HL-60/S4 (cell line): ENCODE measurements around the gene PACC1.
"Not testable (repeated sequence)": the region's sequence is repeated elsewhere in the genome, so short reads cannot be mapped to it uniquely, and the experiment has no call there.

Experiments used
- in situ Hi-C: fragments of 300-500 bp; cut with MboI; formaldehyde crosslinking; loops from 2 replicates; pipeline ENCODE4 v1.14.3; 2022; ENCODE audit warnings: low sequenced_read_pairs

The PACC1 gene

DNA sequence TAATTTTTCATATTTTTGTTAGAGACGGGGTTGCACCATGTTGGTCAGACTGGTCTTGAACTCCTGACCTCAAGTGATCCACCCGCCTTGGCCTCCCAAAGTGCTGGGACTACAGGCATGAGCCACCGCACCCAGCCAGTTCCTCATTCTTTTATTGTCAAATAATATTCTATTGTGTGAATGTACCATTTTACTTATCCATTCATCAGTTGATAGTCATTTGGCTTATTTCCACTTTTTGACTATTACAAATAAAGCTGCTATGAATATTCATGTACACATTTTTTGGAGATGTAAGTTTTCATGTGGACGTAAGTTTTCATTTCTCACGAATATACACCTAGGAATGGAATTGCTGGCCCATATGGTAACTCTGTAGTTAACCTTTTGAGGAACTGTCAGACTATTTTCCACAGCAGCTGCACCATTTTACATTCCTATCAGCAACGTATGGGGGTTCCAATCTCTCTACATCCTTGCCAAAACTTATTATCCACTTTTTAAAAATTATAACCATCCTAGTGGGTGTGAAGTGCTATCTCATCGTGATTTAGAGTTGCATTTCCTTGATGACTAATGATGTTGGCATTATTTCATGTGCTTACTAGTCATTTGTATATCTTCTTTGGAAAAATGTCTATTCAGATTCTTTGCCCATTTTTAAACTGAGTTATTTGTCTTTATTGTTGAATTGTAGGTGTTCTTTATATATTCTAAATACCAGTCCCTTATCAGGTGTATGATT is 12.7 kb downstream of the PACC1 start:
- in situ Hi-C loops = no loop called here

DNA sequence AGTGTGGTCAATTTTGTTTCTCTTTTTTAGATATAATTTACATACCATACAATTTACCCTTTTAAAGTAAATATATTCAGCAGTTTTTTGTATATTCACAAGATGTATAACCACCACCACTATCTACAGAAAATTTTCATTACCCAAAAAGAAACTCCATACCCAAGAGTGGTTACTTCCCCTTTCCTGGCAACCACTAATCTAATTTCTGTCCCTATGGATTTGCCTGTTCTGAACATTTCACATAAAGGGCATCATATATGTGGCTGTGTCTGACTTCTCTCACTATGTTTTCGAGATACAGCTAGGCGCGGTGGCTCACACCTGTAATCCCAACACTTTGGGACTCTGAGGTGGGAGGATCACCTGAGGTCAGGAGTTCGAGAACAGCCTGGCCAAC is 13.6 kb downstream of the PACC1 start:
- in situ Hi-C loops = no loop called here

DNA sequence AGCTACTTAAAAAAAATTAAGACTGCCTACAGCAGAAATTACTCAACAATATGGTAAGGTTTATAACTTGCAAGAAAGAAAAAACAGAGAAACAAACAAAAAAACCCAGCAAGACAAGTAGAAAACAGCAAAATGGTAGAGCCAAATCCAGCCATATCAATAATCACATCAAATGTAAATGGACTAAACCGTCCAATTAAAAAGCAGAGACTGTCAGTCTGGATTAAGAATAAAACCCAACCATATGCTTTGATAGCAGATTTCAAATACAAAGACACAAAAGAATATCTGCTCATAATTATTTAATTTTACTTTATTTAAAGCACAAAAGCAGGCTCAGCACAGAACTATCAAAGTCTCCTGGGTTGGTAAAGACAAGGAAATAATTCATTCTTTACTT is 17.5 kb downstream of the PACC1 start:
- in situ Hi-C loops = no loop called here

DNA sequence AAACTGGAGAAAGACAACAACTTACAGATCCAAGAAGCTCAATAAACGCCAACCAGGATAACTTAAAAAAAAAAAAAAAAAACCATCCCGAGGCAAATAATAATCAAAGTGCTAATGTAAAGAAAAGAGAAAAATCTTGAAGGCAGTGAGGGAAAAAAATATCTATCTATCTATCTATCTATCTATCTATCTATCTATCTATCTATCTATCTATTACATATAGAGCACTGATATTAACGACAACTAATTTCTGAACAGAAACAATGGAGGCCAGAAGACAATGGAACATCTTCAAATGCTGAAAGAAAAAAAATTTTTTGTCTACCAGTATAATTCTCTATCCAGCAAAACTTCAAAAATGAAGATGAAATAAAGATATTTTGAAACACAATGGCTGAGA is 18.0 kb downstream of the PACC1 start:
- in situ Hi-C loops = no loop called here

DNA sequence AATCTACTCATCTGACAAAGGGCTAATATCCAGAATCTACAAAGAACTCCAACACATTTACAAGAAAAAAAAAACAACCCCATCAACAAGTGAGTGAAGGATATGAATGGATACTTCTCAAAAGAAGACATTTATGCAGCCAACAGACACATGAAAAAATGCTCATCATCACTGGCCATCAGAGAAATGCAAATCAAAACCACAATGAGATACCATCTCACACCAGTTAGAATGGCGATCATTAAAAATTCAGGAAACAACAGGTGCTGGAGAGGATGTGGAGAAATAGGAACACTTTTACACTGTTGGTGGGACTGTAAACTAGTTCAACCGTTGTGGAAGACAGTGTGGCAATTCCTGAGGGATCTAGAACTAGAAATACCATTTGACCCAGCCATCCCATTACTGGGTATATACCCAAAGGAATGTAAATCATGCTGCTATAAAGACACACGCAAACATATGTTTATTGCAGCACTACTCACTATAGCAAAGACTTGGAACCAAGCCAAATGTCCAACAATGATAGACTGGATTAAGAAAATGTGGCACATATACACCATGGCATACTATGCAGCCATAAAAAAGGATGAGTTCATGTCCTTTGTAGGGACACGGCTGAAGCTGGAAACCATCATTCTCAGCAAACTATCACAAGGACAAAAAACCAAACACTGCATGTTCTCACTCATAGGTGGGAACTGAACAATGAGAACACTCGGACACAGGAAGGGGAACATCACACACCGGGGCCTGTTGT is 18.8 kb downstream of the PACC1 start:
- in situ Hi-C loops = not testable (repeated sequence)

DNA sequence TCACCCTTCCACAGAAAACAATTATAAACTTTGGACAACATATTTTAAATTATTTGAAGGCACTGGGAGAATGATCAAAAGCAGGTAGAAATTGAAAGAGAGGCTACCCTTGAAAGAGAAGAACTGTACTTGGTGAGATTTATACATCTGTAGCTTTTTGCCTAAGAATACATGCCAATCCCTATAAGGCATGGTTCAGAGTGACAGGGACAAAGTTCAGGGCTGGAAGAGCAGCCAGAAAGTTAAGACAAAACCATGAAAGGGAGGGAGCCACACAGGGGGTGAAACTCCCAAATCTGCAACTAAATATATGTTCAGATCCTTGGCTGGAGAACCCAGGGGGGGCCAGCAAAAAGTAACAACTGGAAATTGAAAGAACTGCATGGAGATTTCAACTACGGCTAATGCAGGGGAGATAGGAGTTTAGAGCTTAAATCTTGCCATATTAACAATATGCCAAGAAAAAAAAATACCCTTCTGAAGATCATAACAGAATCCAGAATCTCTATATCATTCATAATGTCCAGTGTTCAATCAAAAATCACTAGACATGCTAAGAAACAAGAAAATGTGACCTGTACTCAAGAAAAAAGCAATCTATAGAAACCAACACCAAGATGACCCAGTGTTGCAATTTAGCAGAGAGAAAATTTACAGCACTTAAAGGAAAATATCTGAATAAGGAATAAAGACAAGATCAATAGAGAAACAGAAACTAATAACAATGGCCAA is 25.5 kb downstream of the PACC1 start:
- in situ Hi-C loops = no loop called here

DNA sequence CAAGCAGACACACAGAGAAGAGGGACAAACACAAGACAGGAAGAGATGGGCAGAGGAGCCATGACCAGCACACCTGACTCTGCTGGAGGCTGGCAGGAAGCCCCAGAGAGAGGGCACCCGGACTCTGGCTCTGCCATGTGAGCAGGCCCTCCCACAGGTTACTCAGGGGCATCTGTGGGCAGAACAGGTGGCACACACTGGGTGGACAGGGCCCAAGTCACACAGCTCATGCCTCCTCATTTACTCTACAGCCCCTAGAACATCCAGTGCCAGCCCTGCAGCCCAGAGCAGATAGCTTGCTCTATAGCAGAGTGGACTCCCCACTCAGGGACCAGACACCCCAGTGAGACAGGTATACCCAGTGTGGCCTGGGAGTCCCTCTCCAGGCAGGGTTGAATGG is 28.7 kb downstream of the PACC1 start:
- in situ Hi-C loops = no loop called here

DNA sequence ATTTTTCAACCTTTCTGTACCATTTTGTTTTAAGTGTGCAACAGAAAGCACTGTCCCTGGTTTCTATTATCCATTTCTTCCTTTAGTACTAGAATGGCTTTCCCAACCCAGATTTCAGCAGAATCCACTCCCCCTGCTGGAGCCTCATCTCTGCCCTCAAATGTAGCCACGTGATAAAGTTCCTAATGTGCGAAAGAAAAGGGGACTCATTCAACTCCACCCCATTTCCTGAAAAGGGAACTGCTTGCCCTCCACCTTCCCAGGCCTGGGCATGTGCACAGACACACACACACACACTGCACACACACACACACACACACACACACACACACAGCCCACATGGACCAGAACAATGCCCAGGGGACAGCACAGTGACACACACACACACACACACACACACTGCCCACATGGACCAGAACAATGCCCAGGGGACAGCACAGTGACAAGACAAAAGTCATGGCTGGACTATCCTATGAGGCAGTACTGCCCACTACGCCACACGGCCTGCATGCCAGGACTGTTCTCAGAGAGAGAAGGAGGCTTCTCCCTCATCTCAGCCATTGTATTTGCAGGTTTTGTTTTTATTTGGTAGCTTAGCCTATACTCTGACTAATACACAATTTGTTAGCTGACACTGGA is 33.2 kb downstream of the PACC1 start:
- in situ Hi-C loops = no loop called here

DNA sequence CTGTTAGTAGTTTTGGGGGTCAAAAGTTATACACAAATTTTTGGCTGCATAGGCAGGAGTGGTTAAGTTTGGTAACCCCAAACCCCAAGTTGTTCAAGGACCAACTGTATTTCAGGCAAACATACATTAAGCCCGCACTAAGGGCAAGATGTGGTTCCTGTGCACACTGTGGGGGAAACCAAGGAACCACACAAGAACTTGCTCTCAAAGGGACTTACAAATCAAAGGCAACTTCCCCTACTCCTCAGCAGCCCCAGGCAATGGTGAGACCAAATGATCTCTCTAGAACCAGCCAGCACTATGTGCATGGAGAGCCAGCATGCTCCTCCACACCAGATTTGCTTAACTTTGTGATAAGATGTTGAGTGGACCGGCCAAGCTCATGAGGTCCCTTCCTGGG is 35.3 kb downstream of the PACC1 start:
- in situ Hi-C loops = no loop called here

DNA sequence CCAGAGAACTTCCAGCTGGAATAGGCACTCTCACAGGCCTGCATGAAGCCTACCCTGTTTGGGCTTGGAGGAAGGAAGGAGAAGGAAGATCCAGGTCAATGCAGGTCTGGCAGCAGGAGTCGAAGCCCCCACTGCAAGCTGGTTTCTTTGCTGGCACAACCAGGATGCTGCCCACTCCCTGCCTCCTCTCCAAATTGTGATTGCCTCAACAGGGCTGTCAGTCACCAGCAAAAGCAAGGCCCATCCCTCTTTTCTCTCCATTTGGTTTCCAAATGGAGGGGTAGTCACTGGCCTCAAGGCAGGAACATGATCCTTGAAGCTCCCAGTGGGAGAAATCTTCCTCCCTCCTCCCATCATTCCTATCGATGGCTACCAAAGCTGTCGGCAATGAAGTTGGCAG is 37.0 kb downstream of the PACC1 start:
- in situ Hi-C loops = no loop called here

DNA sequence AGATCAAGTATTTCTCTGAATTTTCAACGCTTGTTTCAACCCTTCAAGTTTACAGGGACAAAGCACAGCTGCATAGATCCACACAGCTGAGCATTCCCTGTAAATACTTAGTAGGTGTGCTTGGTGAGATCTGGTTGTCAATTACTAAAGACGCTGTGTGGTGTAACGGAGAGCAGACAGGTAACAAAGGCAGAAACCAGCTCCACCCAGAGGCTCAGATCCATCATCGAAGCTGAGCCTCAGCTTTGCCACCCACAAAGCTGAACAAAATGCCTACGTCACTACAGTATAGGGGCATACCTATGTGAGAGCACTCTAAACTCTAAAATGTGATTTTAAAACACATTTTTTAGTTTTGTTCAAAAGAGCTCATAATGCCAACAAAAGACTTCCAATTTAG is 38.7 kb downstream of the PACC1 start:
- in situ Hi-C loops = no loop called here

DNA sequence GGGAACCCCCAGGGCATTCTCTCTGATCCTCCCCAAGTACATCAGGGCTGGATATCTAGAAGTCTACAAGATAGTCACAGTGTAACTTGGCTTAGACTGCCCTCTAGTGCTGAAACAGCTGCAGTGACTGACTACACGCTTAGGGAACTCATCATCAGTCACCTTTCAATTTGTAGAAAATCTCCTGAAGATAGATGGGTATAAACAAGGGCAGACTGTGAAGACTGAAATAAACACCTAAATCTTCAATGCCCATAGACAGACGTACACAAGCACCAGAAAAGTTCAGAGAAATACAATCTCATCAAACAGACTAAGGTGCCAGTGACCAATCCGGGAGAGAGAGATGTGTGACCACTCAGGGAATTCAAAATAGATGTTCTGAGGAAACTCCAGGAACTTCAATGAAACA is 46.6 kb downstream of the PACC1 start:
- in situ Hi-C loops = loop anchor here (25.0 kb wide), 1 partner anchor 681 kb away; the partner anchor contains the start of gene NEK2

DNA sequence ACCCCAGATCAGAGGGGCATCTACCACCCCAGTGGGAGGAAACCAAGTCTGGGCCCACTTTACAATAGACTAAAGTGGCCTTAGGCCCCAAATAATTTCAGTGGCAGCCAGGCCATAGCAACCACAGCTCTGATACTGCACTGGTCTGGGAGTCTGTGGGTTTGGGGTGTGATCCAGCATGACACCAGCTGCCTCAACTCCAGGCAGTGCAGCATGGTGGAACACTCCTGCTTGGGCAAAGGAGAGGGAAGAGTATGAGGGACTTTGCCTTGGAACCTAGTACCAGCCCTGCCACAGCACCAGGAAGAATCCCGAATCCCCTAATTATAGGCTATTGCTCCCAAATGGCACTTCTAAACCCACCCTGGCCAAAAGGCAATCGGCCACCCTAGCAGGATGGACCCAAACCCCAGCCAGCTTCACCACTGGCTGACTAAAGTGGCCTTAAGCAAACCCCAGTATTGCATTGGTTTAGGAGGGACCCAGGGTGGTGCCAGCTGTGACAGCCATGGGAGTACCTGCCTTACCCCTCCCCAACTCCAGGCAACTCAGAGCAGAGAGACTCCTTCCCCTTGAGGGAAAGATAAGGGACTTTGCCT is 47.1 kb downstream of the PACC1 start:
- in situ Hi-C loops = loop anchor here (25.0 kb wide), 1 partner anchor 680 kb away; the partner anchor contains the start of gene NEK2

DNA sequence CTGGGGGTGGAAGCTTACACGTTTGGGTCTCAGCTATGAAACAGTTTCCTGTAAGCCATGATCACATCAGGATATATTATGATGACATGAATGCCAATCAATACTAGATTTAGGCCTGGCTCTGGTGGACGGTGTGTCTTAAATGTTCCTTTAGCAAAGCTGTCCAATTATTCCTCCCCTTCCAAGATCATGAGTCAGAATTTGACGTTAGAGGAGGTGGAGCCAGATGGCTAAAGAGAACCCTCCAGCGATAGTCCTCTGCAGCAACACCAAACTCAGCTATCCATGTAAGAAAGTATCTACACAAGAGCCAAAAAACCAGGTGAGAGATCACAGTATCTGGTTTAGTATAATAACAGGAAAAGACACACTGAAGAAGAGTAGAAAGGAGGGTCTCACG is 47.8 kb downstream of the PACC1 start:
- in situ Hi-C loops = loop anchor here (25.0 kb wide), 1 partner anchor 680 kb away; the partner anchor contains the start of gene NEK2

DNA sequence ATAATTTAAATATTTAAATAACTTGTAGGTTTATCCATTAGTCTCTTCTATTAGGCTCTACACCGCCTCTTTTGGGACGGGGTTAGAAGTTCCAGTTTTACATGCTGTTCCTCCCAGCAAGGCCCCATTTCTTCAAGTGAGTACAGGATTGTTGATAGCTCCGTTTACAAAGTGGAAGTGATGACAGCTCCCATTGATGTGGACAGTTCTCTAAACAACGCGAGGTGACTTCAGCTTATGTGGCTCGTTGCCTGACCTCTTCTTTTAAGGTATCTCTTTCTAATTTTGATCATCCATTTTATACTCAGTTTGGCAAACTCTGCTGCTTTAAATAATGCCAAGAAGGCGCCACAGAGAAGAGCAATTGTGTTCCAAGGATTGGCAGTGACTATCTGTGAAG is 49.7 kb downstream of the PACC1 start:
- in situ Hi-C loops = loop anchor here (25.0 kb wide), 1 partner anchor 678 kb away; the partner anchor contains the start of gene NEK2

DNA sequence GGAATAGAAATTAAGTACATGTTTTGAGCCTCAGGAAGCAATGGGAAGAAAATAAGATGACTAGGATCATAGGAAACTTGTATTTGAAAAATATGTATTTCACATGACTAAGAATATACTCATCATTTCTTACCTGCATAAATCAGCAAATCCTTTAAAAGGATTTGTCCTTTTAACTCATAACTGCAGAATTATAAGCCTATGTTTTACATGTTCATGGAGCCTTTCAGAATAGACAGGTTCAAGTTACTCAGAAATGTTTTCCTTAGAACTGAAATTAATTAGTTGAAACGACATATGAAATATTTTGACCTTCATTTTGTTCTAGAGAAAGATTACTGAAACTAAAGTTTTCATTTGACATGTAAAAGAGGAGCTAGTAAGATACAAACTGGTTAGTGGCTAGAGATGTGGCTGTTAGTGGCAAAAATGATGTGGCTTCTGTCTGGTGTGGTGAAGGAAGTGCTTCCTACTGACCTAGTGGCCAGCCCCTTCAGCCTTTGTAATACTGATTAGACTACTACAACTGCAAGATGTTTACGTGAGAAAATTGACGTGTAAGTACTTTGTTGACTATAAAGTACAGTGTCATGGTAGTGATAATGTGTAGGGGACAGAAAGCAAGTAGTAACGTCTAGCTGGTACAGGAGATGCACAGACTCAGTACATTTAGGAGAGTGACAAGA is 54.7 kb downstream of the PACC1 start:
- in situ Hi-C loops = loop anchor here (25.0 kb wide), 1 partner anchor 673 kb away; the partner anchor contains the start of gene NEK2

DNA sequence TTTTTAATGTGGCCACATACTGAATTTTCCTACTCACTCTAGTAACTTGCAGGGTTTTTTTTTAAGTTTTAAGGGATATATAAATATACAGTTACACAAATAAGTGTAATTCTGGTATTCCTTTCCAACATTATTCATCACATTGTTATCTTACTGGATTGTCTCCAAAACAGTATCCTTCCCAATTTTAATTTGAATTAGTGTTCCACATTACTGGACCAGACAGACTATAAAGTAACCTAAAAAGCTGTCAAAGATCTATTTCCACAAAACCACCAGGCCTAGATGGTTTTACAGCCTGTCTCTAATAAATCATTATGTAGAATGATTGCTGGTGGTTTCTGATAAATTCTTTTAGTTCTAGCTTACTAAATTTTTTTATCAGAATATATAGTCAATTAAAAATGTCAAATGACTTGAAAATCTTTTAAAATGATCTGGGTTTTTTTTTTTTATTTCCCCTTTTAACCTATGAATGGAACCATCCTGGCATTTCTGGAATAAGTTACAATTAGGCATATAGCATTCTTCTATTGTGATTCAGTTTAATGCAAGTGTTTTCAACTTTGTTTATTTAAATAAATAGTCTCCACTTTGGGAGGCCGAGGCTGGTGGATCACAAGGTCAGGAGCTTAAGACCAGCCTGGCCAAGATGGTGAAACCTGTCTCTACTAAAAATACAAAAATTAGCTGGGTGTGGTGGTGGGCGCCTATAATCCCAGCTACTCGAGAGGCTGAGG is 59.3 kb downstream of the PACC1 start:
- in situ Hi-C loops = loop anchor here (25.0 kb wide), 1 partner anchor 668 kb away; the partner anchor contains the start of gene NEK2

DNA sequence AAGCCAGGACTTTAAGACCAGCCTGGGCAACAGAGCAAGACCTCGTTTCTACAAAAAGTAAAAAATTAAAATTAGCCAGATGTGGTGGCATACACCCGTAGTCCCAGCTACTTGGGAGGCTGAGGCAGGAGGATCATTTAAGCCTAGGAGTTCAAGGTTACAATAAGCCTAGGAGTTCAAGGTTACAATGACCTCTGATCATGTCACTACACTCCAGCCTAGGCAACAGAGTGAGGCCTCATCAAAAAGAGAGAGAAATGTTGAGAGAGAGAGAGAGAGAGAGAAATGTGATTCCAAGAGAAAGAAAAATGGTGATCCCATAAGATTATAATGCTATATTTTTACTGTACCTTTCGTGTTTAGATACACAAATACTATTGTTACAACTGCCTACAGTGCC is 60.2 kb downstream of the PACC1 start:
- in situ Hi-C loops = loop anchor here (25.0 kb wide), 1 partner anchor 667 kb away; the partner anchor contains the start of gene NEK2

DNA sequence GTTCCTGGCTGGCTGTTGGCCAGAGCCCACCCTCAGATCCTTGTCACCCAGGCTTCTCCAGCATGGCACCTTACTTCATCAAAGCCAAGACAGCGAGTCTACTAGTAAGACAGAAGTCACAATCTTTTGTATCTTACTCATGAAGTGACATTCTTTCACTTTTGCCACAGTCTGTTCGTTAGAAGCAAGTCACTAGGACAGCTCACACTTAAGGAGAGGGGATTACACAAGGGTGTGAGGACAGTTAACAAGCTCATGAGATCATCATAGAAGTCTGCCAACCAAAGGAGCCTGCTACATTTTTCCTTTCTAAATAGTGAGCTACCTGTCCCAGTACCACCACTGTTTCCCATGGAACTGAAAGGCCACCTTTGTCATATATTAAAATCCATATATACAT is 61.5 kb downstream of the PACC1 start:
- in situ Hi-C loops = loop anchor here (25.0 kb wide), 1 partner anchor 666 kb away; the partner anchor contains the start of gene NEK2
